Measurements from ENCODE around the gene SMARCB1.

SMARCB1 gene

GRCh38 chr22:23780146-23780748 lies 6.5 kb upstream of the SMARCB1 start:
- DNase-seq (ENCODE audit: low read depth in 2 of 2), result no peak

- no peak for DNase-seq (ENCODE audit: low read depth in 2 of 2)
Observed at GRCh38 chr22:23781065-23781464, 5.7 kb upstream of the SMARCB1 start.

GRCh38 chr22:23781511-23782183 lies 5.1 kb upstream of the SMARCB1 start:
- no peak for DNase-seq (ENCODE audit: low read depth in 2 of 2)

GRCh38 chr22:23782252-23782651 lies 4.5 kb upstream of the SMARCB1 start:
- no peak for DNase-seq (ENCODE audit: low read depth in 2 of 2)

- DNase-seq (ENCODE audit: low read depth in 2 of 2), result no peak
Observed at GRCh38 chr22:23782703-23783102, 4.1 kb upstream of the SMARCB1 start.

GRCh38 chr22:23783265-23784150 lies 3.3 kb upstream of the SMARCB1 start:
- no peak for DNase-seq (ENCODE audit: low read depth in 2 of 2)

GRCh38 chr22:23784215-23784732 lies 2.5 kb upstream of the SMARCB1 start:
- no peak for DNase-seq (ENCODE audit: low read depth in 2 of 2)

GRCh38 chr22:23786261-23786710 lies 480 bp upstream of the SMARCB1 start:
- no peak for DNase-seq (ENCODE audit: low read depth in 2 of 2)

GRCh38 chr22:23787600-23787896 lies 782 bp downstream of the SMARCB1 start:
- no peak for DNase-seq (ENCODE audit: low read depth in 2 of 2)

GRCh38 chr22:23787910-23788309 lies 1.1 kb downstream of the SMARCB1 start:
- DNase-seq (ENCODE audit: low read depth in 2 of 2), result no peak

GRCh38 chr22:23789121-23789520 lies 2.4 kb downstream of the SMARCB1 start:
- DNase-seq (ENCODE audit: low read depth in 2 of 2), result no peak

- DNase-seq (ENCODE audit: low read depth in 2 of 2), result no peak
Observed at GRCh38 chr22:23789638-23790037, 2.9 kb downstream of the SMARCB1 start.

- DNase-seq (ENCODE audit: low read depth in 2 of 2), result no peak
Observed at GRCh38 chr22:23790819-23791737, 4.3 kb downstream of the SMARCB1 start.

GRCh38 chr22:23791738-23792645 lies 5.2 kb downstream of the SMARCB1 start:
- no peak for DNase-seq (ENCODE audit: low read depth in 2 of 2)

- no peak for DNase-seq (ENCODE audit: low read depth in 2 of 2)
Observed at GRCh38 chr22:23793326-23793725, 6.6 kb downstream of the SMARCB1 start.

- no peak for DNase-seq (ENCODE audit: low read depth in 2 of 2)
Observed at GRCh38 chr22:23796461-23796860, 9.7 kb downstream of the SMARCB1 start.

- DNase-seq (ENCODE audit: low read depth in 2 of 2), result no peak
Observed at GRCh38 chr22:23800297-23801237, 13.8 kb downstream of the SMARCB1 start.

- no peak for DNase-seq (ENCODE audit: low read depth in 2 of 2)
Observed at GRCh38 chr22:23801238-23801821, 14.6 kb downstream of the SMARCB1 start.

GRCh38 chr22:23801886-23802377 lies 15.2 kb downstream of the SMARCB1 start:
- DNase-seq (ENCODE audit: low read depth in 2 of 2), result no peak
